SIG-M5 (cell line): ENCODE results near the gene RNF208.

Source experiments
- DNase-seq: peaks from one replicate; lab custom pipeline; 2025; lab: John Stamatoyannopoulos, UW

Gene RNF208

DNA sequence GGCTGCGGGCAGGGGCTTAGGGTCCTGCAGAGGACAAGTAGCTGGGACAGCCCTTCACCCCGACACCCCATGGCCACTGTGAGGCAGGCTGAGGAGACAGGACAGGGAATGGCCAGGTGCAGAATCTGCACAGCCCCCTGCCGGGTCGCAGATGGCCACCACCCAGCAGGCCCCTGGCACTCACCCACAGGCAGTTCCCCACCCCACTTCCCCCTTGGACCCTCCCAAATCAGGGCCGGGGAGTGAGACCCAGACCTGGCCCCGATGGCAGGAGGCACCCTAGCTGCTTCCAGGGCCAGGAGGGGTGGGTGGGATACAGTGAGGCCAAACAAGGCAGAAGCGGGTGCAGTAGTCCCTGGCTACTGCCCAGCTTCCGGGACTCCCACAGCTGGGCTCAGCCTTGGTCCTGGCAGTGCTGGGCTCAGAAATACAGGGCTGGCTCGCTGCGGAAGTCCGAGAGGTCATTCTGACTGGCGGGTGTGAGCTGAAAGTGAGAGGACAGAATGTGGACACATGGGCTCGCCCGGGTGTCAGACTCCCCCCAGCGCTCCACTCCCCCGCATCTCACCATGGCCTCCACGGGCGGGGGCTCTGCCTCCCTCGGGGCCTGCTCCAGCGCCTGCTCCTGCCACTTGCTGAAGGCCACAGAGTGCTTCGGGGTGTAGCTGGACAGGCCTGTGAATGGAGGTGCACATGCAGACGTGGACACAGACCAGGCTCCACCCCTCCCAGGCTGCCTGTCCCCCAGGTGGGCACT is 30.2 kb downstream of the RNF208 start:
- no peak for DNase-seq

DNA sequence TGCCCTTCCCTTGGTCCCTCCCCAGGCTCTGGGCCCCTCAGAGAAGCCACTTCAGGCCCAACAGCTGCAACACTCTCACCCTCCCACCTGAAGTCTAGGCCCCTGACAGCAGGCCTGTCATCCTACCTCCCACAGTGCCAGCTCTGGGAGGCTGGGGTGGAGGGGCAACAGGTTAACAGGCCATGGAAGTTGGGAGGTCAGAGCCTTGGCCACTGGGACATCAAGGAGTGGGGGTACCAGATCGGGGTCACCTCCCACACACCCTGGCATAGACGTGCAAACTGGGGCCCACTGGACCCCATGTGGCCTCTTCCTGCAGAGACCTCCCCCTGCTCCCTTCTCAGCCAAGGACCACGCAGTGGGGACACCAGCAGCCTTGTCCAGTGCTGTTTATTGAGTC is 30.8 kb downstream of the RNF208 start:
- no peak for DNase-seq

DNA sequence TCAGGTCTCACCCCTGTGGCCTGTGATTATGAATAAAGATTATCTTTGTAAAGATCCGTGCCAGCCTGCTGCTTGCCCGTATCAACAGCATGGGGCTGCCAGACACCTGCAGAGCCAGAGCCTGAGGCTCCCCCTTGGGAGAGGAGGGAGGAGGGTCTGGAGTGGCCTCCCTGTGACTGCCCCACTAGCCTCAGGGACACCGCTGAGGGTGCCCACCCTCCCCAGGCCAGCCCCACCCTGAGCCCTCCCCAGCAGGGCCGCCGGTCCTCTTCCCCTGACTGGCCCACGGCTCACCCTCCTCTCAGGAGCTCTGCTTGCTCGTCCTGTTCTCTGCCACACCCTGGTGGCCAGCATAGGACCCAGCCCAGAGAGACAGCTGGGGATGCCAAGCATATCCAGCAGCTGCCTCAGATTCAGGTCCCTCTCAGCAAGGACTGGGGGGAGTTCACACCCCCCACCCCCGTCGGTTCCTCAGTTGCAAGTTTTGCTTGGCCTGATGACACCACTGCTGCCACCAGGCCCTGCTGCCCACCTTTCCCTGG is 31.7 kb downstream of the RNF208 start:
- DNase-seq = no peak

DNA sequence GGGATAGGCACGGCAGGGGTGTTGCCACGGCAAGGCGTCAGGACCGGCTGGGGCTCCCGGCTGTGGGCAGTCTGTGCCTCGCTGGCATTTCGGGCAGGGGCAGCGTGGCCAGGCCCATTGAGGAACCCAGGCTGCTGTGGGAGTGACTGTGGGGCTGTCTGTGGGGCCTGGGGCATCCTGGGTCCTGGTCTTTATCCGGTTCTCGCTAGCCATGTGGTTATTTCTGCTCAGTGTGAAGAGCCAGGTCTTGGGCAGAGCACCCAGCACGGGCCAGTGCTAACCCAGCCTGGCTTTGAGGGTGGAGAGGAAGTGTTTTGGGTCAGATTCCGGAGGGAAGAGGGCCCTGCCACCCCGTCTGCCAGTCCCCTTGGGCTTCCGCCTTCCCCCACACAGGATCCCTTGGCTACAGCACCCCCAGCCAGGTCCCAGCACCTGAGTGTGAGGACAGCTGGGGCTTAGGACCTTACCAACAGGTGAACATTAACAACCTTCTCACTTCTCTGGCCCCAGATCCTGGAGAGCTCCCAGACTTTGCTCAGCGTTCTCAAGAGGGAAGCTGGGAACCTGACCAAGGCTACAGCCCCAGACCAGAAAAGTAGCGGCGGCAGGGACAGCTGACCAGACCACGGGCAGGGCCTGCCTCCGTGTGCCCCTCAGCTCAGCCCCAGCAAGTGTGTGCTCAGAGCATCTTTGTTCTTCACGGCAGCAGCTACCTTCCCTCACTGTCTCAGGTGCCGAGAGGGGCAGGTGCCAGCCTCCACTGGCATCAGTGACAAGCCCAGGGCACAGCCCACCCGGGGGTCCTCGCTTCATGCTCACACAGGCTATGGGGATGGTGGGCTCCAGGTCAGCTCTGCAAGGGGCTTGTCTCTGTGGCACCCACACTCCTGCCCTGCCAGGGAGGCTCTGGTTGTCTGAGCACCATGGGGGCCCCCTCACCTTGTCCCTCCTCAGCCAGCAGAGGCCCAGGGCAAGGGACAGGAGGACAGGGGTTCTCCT is 32.4 kb downstream of the RNF208 start:
- DNase-seq = no peak

DNA sequence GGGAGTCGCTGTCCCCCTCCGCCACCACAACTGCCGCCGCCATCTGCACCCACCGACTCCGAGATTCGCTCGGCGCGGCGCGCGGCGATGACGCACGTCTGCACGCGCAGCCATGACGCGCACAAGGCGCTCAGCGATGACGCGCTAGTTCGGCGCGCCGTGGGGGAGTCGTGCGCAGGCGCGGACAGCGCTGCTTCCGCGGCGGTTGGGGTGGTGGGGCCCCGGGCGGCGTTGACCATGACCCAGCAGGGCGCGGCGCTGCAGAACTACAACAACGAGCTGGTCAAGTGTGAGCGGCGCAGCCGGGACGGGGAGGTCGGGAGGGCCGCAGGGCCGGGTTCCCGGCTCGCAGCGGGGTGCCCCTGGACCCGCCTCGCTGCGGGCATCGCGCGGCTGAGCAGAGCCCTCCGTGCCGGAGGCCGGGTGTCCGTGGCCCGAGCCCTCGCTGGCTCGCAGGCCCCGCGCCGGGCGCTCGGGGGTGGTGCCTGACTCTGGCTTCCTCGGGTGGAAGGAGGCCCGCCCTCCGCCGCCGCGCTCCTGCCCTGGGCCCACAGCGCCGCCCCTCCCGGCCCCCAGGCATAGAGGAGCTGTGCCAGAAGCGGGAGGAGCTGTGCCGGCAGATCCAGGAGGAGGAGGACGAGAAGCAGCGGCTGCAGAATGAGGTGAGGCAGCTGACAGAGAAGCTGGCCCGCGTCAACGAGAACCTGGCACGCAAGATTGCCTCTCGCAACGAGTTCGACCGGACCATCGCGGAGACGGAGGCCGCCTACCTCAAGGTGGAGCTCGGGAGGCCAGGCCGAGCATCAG is 33.3 kb downstream of the RNF208 start, which contains the start of the genes ANAPC2 and SSNA1:
Gene ANAPC2 (minus strand): TSS at position 71 of the 807 bp plus-strand sequence. CDS start 28 bp downstream, at position 43.
Gene SSNA1 (plus strand): TSS at position 187 of the 807 bp plus-strand sequence. CDS start 51 bp downstream, at position 238.
- DNase-seq = peak; percentile 2

DNA sequence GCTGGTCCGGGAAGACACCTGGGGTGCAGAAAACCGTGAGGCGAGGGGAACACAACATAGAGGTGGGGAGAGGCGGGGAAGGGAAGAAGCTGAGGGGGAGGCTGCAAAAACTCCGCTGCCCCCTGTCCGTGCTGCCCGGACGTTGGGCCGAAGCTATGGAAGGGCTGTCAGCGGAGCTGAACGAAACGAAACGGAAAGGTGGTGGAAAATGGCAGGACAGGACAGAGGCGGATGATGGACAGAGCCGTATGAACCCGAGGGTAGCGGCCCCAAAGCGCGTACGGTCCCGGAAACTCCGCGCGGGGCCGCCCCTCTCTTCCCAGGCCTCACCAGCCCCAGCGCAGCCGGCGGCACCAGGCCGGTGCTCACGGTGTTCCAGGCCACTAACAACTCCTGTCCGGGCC is 34.0 kb downstream of the RNF208 start:
- DNase-seq = no peak

DNA sequence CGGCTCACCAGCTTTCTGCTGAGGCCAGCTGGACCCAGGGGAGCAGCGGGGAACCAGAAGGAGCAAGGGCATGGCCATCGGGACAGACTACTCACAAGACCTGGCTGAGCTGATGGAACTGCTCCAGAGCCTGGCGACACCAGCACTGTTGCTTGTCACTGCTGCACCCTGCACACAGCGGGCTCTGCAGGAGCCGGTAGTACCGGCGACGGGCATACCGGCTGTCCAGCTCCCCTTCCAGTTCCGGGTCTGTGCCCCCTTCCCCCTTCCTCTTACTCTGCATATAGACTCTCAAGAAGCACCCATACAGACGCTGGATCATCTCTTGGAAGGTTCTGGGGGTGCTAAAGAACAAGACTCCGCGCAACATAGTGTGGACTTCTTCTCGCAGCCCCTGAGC is 34.7 kb downstream of the RNF208 start:
- no peak for DNase-seq

DNA sequence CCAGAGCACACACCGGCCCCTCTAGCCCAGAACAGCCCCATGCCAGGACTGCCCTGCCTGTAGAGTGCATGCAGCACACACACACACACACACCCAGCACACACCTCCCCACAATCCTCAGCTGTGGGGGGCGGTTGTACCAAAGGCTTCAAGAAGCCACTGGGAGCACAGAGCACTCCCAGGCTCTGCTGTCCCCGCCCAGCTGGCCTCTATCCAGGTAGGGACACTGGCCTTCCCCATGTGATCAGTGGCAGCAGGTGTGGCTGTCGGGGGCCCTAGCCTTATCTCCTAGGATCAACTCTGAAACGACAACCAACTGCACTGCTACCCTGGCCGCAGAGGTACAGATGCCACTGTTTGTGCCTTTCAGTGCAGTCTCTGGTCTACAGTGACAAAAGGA is 35.7 kb downstream of the RNF208 start:
- DNase-seq = no peak

DNA sequence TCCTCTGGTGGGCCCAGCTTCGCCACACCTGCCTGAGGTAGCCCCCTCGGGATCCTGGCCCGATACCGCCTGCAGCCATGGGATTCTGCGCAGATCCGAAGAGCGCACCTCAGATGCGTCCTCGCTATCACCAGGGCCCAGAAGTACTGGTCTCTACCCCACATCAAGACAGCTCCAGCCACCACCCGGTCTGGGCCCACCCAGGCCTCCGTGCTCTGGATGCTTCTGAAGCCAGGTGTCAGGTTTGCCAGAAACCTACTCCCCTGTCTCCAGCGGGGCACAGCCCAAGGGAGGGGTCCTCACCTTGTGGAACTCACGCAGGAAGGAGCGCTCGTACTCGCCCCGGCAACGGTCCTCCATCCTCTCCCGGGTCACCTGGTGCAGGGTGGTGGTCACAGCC is 36.1 kb downstream of the RNF208 start:
- DNase-seq = no peak

DNA sequence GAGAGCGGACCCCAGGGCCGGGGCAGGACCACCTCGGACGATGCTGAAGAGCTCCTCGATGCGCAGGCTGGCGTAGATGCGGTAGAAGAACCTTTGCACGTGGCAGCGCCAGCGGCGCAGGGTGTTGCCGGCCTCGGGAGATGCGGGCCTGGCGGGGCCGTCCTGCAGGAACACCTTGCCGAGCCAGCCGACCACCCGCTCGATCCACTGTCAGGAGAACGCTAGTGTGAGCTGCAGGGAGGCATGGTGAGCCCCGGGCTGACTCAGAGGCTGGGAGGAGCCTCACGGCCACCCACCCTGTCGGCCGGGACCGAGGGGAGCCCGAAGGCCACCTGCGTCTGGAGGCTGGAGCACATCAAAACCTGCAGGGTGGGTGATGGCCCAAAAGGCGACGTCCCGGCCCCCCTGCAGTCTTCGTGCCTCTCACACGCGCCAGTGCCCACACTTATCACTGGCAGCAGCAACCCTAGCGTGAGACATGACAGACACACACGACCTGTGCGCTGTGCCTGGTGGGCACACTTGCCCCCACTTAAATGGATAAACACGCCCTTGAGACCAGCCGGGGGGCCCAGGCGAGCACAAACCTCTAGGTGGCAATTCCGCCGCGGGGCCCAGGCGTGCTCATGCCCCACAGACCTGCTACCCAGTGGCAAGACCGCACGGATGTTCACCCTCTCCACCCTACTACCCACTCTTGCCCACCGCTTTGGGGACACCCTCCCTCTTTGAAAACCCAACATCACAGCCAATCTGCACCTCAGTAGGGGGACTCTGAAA is 37.0 kb downstream of the RNF208 start:
- no peak for DNase-seq

DNA sequence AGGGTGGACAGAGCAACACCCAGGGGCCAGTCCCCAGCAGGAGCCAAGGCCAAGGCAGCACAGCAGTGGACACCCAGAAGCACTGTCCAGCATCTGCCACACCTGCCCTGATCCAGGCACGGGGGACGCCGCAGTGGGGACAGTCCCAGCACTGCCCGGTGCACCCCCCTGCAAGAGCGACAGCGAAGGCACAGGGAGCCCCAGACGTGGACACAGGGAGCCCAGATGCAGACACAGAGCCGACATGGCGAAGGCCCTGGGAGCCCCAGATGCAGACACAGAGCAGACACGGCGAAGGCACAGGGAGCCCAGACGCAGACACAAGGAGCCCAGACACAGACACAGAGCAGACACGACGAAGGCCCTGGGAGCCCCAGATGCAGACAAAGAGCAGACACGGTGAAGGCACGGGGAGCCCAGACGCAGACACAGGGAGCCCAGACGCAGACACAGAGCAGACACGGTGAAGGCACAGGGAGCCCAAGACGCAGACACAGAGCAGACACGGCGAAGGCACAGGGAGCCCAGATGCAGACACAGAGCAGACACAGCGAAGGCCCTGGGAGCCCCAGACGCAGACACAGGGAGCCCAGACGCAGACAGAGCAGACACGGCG is 38.0 kb downstream of the RNF208 start:
- DNase-seq = no peak

DNA sequence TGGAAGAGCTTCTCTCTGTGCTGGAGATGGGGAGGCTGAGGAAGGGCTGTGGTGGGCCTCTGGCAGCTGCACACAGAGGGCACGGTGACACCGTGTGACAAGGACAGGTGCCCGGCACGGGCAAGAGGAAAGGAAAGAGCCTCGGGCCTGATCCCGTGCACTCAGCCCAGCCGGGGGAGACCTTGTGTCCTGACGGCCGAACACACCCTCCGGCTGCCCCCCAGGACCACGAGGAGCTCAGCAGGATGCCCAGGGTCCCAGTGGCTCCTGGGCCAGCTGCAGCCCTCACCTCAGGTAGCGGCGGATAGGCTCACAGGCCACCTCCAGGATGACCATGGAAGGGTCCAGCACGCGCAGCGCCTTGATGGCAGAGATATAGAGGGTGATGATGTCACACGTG is 39.2 kb downstream of the RNF208 start:
- no peak for DNase-seq

DNA sequence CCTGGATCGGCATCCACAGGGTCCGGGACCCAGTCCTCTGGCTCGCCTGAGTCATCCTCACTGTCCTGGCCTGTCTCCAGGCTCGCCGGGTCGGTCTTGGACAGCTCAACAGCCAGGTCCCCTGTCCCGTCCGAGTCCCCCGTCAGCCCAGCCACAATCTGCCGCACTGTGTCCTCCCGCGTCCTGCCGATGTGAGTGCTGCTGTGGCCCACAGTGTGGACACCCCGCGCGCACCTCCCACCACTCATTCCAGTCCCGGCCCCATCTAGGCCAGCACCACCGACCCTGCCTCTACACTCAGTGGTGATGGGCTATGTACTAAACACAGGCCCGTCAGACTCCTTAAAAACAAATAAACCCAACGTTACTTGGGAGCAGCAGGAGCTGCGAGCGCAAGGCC is 40.4 kb downstream of the RNF208 start:
- DNase-seq = no peak

DNA sequence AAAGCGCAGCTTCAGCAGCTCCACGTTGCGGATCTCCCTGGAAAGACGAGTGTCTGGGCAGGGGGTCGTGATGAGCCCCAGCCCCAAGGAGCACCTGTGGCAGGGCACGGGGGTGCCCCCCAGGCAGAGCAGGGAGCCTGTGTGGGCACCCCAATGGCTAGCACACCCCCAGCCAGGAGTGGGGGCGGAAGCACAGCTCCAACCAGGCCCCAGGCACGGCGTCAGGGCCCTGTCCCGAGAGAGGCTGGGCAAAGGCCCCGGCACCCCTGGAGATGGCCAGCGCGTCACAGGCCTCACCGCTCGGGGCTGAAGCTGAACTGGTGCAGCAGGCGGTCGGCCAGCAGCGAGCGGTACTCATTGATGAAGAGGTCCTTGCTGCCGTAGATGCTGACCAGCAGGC is 41.5 kb downstream of the RNF208 start:
- no peak for DNase-seq

DNA sequence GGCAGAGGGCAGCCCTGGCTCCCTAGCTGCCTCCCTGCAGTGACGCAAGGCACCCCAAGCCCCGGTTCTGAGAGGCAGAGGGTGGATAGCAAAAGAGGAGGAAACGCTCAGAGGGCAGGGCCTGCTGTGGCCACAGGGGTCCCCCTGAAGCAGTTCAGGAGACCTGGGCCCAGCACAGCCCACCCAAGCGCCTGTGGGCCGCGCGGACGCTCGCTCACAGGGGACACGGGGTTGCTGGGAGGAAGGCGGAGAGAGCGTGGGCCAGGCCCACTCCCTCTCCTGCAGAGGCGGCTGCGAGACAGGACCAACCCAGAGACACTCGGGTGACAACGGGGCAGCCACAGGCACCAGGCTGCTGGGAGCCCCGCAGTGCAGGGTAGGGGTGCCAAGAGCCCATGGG is 42.3 kb downstream of the RNF208 start:
- DNase-seq = no peak

DNA sequence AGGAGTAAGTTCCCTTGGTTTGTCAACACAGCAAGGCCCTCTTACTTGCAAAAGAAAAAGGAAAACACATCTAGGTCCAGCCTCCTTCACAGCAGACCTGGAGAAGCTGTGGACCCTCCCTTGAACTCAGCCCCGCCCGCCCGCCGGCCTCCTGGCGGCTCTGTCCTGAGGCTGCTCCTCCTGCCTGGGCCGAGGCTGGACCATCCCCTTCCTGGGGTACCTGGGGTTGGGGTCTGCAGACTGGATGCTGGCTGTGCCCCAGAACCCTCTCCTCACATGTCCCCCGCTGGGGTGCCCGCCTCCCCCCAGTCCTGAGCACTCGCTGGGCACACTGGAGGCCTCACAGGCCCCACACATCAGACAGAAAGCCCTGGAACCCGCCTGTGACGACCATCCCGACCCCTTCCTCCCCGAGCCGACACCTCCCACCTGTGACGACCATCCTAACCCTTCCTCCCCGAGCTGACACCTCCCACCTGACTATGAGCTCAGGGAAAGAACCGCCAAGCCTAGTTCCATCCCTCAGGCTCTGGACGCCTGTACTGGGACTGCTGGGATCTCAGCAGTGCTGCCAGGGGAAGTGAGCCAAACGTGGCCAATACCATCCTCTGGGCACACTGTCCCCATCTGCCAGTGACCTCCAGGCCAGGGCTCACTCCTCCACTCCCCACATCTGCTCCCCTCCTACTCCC is 43.0 kb downstream of the RNF208 start:
- no peak for DNase-seq

DNA sequence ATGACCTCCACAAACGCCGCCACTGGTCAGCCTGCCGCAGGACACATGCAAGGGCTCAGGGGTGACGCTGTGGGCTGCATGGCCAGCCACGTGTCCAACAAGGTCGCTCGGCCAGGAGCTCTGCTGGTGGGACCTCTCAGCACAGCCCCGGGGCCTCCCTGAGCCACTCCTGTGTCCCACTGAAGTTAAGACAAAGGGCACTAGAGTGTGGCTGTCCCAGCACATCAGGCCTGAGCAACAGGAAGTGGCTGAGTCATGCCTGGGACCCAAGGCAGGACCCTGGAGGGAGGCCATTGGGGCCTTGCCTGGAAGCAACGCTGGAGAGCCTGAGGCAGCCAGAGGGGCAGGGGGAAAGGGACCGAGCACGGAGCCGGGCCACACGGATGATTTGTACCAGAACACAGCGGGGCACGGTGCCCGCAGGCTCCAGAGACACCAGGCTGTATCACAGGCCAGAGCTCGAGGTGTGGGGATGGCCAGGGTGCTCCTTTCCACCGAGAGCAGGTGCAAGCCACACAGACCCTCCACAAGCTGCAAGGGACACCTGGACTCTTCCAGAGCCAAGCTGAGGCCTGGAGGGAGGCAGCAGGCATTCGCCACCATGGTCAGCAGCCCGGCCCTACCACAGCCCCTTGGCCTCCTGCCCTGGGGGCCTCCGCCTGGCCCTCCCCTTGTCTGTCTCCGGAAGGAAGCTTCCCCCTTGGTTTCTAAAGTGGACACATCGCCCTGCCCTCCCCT is 43.7 kb downstream of the RNF208 start:
- no peak for DNase-seq

DNA sequence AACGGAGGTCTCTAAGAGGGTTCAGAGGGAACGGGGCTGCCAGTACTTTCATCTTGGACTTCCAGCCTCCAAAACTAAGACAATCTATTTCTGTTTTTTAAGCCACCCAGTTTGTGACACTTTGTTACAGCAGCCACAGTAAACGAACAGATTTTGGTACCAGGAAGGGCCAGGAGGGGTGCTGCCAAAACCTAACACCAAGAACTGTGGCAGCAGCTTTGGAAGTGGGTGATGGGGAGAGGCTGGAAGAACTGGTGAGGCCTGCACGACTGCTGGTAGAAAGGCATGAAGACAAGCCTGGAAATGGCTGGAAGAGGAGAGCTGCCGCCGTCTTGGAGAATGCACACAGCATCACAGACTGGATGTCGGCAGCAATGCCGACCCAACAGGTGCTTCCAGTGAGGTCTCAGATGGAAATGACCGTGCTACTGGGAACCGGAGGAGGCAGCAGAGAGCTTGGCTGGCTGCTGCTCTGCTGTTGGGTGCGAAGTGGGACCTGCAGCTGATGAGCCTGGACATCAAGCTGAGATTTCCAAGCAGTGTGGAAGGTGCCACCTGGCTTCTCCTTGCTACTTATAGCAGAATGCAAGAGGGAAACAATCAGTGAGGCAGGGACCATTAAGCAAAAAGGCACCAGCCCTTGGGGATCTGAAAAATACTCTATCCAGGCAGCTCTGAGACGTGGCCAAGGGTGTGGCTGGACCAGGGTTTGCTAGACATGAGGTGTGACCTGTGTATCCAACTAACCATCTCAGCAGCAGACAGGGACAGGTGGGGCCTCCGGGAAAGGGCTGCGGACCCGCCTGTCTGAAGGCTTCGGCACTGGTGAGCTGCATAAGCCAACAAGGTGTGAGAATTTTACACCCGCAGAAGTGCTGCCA is 45.5 kb downstream of the RNF208 start:
- no peak for DNase-seq
